ENCODE measurements around the gene SPATA6L. TPM values are rescaled to one million over a fixed set of nuclear protein-coding genes. Genes with fewer than 3 reads are reported as not detected.
A peak's percentile ranks its signal among the peaks of the same experiment; 100 is the strongest.

SPATA6L gene
- total and polyA plus RNA-seq, 10 of the 15 experiments (the other 5 are each of a cell fraction or from before 2014, with no cell fraction given), result 0.37 to 1.6 (median 0.91) TPM

- Histone ChIP-seq H3K4me2 (ENCODE audit: control insufficient read depth, insufficient read depth) (peak overlapping the region; percentile 65), H3K36me3 (ENCODE audit: control insufficient read depth in 2 of 2, insufficient read depth in 2 of 2, low read length in 1 of 2) (peaks cover 0 to 2% of the 10 kb centered on the region in 2 experiments; a peak in 1 of 4 replicates), H3K4me3 (peak overlapping the region; percentile 89), H3K27ac (ENCODE audit: control insufficient read depth, insufficient read depth) (no peak overlapping the region; the same call in 1 of the 2 replicates), H3K79me2 (ENCODE audit: control insufficient read depth, insufficient read depth, low read length) (peaks cover 31% of the 10 kb centered on the region), H3K27me3 (replicated peaks in 1 of 2; ENCODE audit: control insufficient read depth in 2 of 2, insufficient read depth in 2 of 2, low read length in 1 of 2) (no peaks in the 10 kb centered on the region), H3K9me3 (replicated peaks; ENCODE audit: control insufficient read depth, insufficient read depth, low read length) (no peaks in the 10 kb centered on the region), H2AFZ (ENCODE audit: control insufficient read depth, low read depth, low read length) (no peak overlapping the region), H3K4me1 (ENCODE audit: control insufficient read depth, insufficient read depth, low read length) (peaks cover 3% of the 10 kb centered on the region; the same call in 1 of the 2 replicates), H4K20me1 (ENCODE audit: control insufficient read depth, insufficient read depth) (no peaks in the 10 kb centered on the region), H3K9ac (ENCODE audit: control insufficient read depth, insufficient read depth, low read length) (no peak overlapping the region; the same call in 1 of the 2 replicates)
- POLR2A ChIA-PET, result interaction anchor here (1.1 to 1.7 kb wide), 3 partner anchors 13 to 60 kb away, joined by 3 to 6 read pairs (median 5); no protein-coding TSS in a partner anchor
- TF ChIP-seq MLLT1 (IDR thresholded peaks at IDR 0.05) (0 out of 2 replicates have a peak, but pooled peaks have one; percentile 8), RAD21 (IDR thresholded peaks at IDR 0.05; ENCODE audit: insufficient read depth, low read depth, low read length) (no peak)
- in situ Hi-C loops (cut with MboI) (no loop called here), intact Hi-C loops (cut with micrococcal nuclease; ENCODE audit: unreplicated experiment) (loop anchor here (1.0 kb wide), 1 partner anchor 9 kb away; no protein-coding TSS in a partner anchor)
- FAIRE-seq, result no peak
- RAD21 ChIA-PET (ENCODE audit: unreplicated experiment), result interaction anchor here (0.5 to 1.0 kb wide), 2 partner anchors 14 to 53 kb away, joined by 3 read pairs; partner anchors contain the start of gene SPATA6L
- peak; percentile 7; the same call in 1 of the 3 replicates for ATAC-seq
- SMC1A ChIA-PET (ENCODE audit: uncharacterized antibody, unreplicated experiment), result interaction anchor here (0.7 to 2.0 kb wide), 6 partner anchors 9 to 313 kb away, joined by 3 to 5 read pairs (median 4); partner anchors contain the start of gene PLPP6
- CTCF ChIA-PET, result interaction anchor here (0.7 to 1.4 kb wide), 5 partner anchors 15 to 41 kb away, joined by 3 to 4 read pairs (median 4); partner anchors contain the start of gene PLPP6
- DNase-seq (ENCODE audit: low read depth, low spot score), result no peak
- BruUV-seq (replicated peaks), result no TSS peak
- 25% methylated on average over 2 of the region's 2 CpGs for WGBS (ENCODE audit: insufficient coverage, insufficient replicate concordance, low lambda C conversion rate, missing lambda C conversion rate)
Observed at GRCh38 chr9:4680750-4681149, 14.5 kb upstream of the SPATA6L start.

GRCh38 chr9:4680173-4680525 lies 13.9 kb upstream of the SPATA6L start:
- Histone ChIP-seq H3K36me3 (ENCODE audit: control insufficient read depth in 2 of 2, insufficient read depth in 2 of 2, low read length in 1 of 2) (no peaks in the 10 kb centered on the region; a peak in 1 of 4 replicates), H3K4me1 (ENCODE audit: control insufficient read depth, insufficient read depth, low read length) (peaks cover 3% of the 10 kb centered on the region; the same call in 1 of the 2 replicates), H3K4me3 (peak overlapping the region; percentile 89), H3K9ac (ENCODE audit: control insufficient read depth, insufficient read depth, low read length) (peak overlapping the region; percentile 98), H3K79me2 (ENCODE audit: control insufficient read depth, insufficient read depth, low read length) (peaks cover 31% of the 10 kb centered on the region), H3K9me3 (replicated peaks; ENCODE audit: control insufficient read depth, insufficient read depth, low read length) (no peaks in the 10 kb centered on the region), H4K20me1 (ENCODE audit: control insufficient read depth, insufficient read depth) (no peaks in the 10 kb centered on the region), H3K4me2 (ENCODE audit: control insufficient read depth, insufficient read depth) (peak overlapping the region; percentile 65), H3K27ac (ENCODE audit: control insufficient read depth, insufficient read depth) (peak overlapping the region; percentile 76), H3K27me3 (replicated peaks in 1 of 2; ENCODE audit: control insufficient read depth in 2 of 2, insufficient read depth in 2 of 2, low read length in 1 of 2) (no peaks in the 10 kb centered on the region), H2AFZ (ENCODE audit: control insufficient read depth, low read depth, low read length) (peak overlapping the region; percentile 82)
- ChIA-PET RAD21 (ENCODE audit: unreplicated experiment) (interaction anchor here (1.0 kb wide), 1 partner anchor 14 kb away, joined by 3 read pairs; the partner anchor contains the start of gene SPATA6L), CTCF (interaction anchor here (1.4 kb wide), 1 partner anchor 15 kb away, joined by 3 read pairs; no protein-coding TSS in a partner anchor), SMC1A (ENCODE audit: uncharacterized antibody, unreplicated experiment) (no interaction called here), POLR2A (no interaction called here)
- peak; percentile 13 for ATAC-seq
- in situ Hi-C loops (cut with MboI) (no loop called here), intact Hi-C loops (cut with micrococcal nuclease; ENCODE audit: unreplicated experiment) (no loop called here)
- no TSS peak for BruUV-seq (replicated peaks)
- WGBS (ENCODE audit: insufficient coverage, insufficient replicate concordance, low lambda C conversion rate, missing lambda C conversion rate), result 5% methylated on average over 10 of the region's 10 CpGs
- peak; percentile 83 for FAIRE-seq
- no peak for DNase-seq (ENCODE audit: low read depth, low spot score)
- TF ChIP-seq MYB (IDR thresholded peaks at IDR 0.05; ENCODE audit: borderline replicate concordance, low read depth, low read length) (no peak), PAX5 (IDR thresholded peaks at IDR 0.05; ENCODE audit: borderline replicate concordance, low read depth, low read length) (no peak), MYC (IDR thresholded peaks at IDR 0.05; ENCODE audit: insufficient read depth, insufficient read length, insufficient replicate concordance, low read length, severe bottlenecking) (no peak), IKZF2 (IDR thresholded peaks at IDR 0.05) (no peak), NFYA (IDR thresholded peaks at IDR 0.05; ENCODE audit: borderline replicate concordance, low read depth, low read length) (no peak), RELA (IDR thresholded peaks at IDR 0.05; ENCODE audit: borderline replicate concordance, partially characterized antibody) (no peak), ZBTB11 (CRISPR knock-in tag; IDR thresholded peaks at IDR 0.05) (no peak), EP300 (IDR thresholded peaks at IDR 0.05; ENCODE audit: borderline replicate concordance in 1 of 2, control insufficient read depth in 1 of 2, low read depth in 2 of 2, low read length in 2 of 2) (no peak)

All from GM12878 (cell line).